Aorta (tissue), 5 donors: ENCODE results near the gene DMBX1. TPM values are rescaled to one million over a fixed set of nuclear protein-coding genes. Genes with fewer than 3 reads are reported as not detected.

Source experiments
- ATAC-seq: fragments of 200-7000 bp; cut with Tn5 transposase; one replicate; pipeline ENCODE4 v1.9.1; 2022; ENCODE audit warnings: moderate library complexity; ENCODE audit not compliant: low FRiP score
- DNase-seq, 2 donors: peaks; one replicate each; pipeline ENCODE4 v3.0.0-alpha.2; 2020
- H3K27ac ChIP-seq, 2 donors: one replicate each; pipeline ENCODE4 v1.5.1; 2013; ENCODE audit warnings: low read length in 2 of 2, mild to moderate bottlenecking in 2 of 2, moderate library complexity in 2 of 2, control low read depth in 1 of 2, inconsistent platforms in 1 of 2, low read depth in 1 of 2
- H3K27me3 ChIP-seq, 2 donors: one replicate each; pipeline ENCODE4 v1.6.1; 2013; ENCODE audit warnings: control low read depth in 1 of 2, low read length in 1 of 2, mild to moderate bottlenecking in 1 of 2, moderate library complexity in 1 of 2; ENCODE audit not compliant: insufficient read depth in 2 of 2, control insufficient read depth in 1 of 2
- H3K36me3 ChIP-seq, 2 donors: one replicate each; pipeline ENCODE4 v1.6.1; 2013; ENCODE audit warnings: control low read depth in 1 of 2, low read length in 1 of 2, mild to moderate bottlenecking in 1 of 2; ENCODE audit not compliant: insufficient read depth in 2 of 2, control insufficient read depth in 1 of 2
- H3K4me1 ChIP-seq, 2 donors: one replicate each; pipeline ENCODE4 v1.6.1; 2013; ENCODE audit warnings: low read length in 2 of 2, control low read depth in 1 of 2, mild to moderate bottlenecking in 1 of 2, moderate library complexity in 1 of 2; ENCODE audit not compliant: insufficient read depth in 2 of 2, control insufficient read depth in 1 of 2
- H3K4me3 ChIP-seq, 2 donors: one replicate each; pipeline ENCODE4 v1.5.1; 2013; ENCODE audit warnings: low read length in 2 of 2, control low read depth in 1 of 2, mild to moderate bottlenecking in 1 of 2
- H3K9me3 ChIP-seq: one replicate; pipeline ENCODE4 v1.6.1; 2013; ENCODE audit warnings: mild to moderate bottlenecking, low read length; ENCODE audit not compliant: control insufficient read depth
- WGBS, 2 donors: extraction: QIAGEN DNeasy Blood & Tissue Kit; methylation state at CpG; one replicate each; pipeline ENCODE4 v1.1.7; 2013; 5-methylcytosine and 5-hydroxymethylcytosine counted together
- intact Hi-C, 2 donors: fragments of 100-400 bp; cut with DNase I; formaldehyde crosslinking; loops; one replicate each; pipeline versions ENCODE4 v1.14.2 to v1.15.0; 2022
- polyA plus RNA-seq, 2 donors: library from polyadenylated mRNA; stranded (reverse); fragments of 200-250 nt; gene quantifications; one replicate each; pipeline ENCODE4 v1.2.3, GENCODE V29; 2013
- total RNA-seq, 2 donors: library from RNA; stranded (reverse); fragmentation: NEBNext Ultra II Directional; extraction: Animal tissue kit (Norgen Biotek cat#: 25700); gene quantifications; one replicate each; pipeline ENCODE4 v1.2.1, GENCODE V29; 2021
- donor health status: healthy with polysubstance abuse.
- donor health status: Bipolar disorder and iron deficiency.
- donor health status: DM: no; HTN: no; CAD: no.
- donor health status: DM: no; HTN: no; CAD: no.
- donor health status: DM: yes; HTN: yes; CAD: no.

The DMBX1 gene
- total and polyA plus RNA-seq, 4 donors = 0.38 TPM; not detected in 3

GRCh38 chr1:46477153-46477929 lies 12.3 kb upstream of the DMBX1 start:
- H3K9me3 ChIP-seq = no peaks in the 10 kb centered on the region
- WGBS, 2 donors = 42 to 46% methylated on average over 11 of the region's 11 CpGs
- H3K27me3 ChIP-seq = no peaks in the 10 kb centered on the region
- ATAC-seq = peak; percentile 80
- intact Hi-C loops = loop anchor here in 1 of 2 donors (2.0 kb wide), 1 partner anchor 51 kb away; no protein-coding TSS in a partner anchor
- peak; percentile 75 to 91 for DNase-seq
- H3K36me3 ChIP-seq = no peaks in the 10 kb centered on the region
- no peak overlapping the region for H3K27ac ChIP-seq
- H3K4me3 ChIP-seq = no peak overlapping the region
- no peaks in the 10 kb centered on the region for H3K4me1 ChIP-seq

DNA sequence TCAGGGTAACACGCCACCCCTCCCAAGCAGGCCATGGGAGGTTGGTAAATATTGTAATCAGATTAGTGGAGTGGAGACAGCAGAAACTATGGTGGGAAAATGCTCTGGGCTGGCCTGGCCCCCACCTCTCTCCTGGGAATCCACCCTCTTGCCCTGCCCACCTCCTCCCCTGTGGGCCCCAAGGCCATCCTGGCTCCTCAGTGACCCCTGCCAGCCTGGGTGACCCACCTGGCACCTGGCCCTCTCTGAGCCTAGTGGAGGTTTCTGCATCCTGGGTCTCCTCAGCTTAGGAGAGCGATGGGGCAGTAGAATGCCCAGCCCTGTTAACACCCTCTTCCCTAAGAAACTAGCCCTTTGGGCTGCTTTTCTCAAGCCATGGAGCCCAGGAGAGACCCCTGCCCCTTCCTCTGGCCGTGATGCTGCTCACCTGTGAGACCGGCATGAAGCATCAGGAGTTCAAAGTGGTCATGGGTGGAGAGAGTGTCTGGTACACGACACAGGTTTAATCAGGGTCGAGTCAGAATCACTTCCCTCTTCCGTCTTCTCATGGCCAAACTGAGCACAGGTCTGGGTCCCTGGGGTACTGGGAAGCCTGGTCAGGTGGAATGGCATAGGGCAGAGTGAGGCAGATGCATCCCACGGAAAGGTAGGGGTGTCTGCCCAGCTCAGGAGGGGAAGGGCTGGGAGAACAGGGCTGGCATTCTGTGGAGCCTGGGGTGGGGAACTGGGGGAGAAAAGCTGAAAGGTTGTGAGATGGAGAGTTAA lies 10.7 kb upstream of the DMBX1 start:
- no peak for ATAC-seq
- no peak overlapping the region for H3K27ac ChIP-seq
- no peaks in the 10 kb centered on the region for H3K27me3 ChIP-seq
- H3K9me3 ChIP-seq = no peaks in the 10 kb centered on the region
- peak in 1 of 2 donors; percentile 30 for DNase-seq
- H3K36me3 ChIP-seq = no peaks in the 10 kb centered on the region
- intact Hi-C loops = no loop called here
- H3K4me3 ChIP-seq = no peak overlapping the region
- H3K4me1 ChIP-seq = no peaks in the 10 kb centered on the region
- WGBS, 2 donors = 83 to 86% methylated on average over 8 of the region's 8 CpGs

DNA sequence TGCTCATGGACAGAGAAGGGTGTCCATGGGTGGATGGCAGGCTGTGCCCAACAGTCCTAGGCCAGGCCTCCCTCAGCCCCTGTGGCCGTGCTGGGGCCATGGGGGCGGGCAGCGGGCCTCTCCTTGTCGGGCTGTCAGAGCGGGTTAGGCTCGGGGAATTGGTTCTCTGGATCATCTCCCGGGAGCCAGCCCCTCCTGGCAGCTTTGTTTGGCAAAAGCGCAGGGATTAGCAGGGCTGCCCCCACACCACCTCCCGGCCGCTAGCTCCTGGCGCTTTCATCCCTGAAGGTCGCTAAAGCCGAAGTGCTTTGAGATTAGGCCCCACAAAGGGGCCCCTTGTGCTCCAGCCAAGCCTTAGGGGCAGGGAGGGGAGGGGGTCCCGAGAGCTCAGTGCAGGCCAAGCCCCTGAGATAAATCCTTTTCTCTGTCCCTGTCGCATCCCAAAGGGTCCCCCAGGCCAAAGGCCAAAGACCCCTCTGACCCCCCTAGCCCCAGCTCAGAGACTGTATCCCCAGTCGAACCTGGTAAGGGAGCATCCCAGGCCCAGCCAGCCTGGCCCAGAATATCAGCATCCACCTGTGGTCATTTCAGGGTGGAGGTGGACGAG lies 9.8 kb upstream of the DMBX1 start:
- 47 to 53% methylated on average over 17 of the region's 17 CpGs for WGBS, 2 donors
- H3K27me3 ChIP-seq = no peaks in the 10 kb centered on the region
- ATAC-seq (no peak), DNase-seq (peak in 1 of 2 donors; percentile 24)
- H3K4me3 ChIP-seq = no peak overlapping the region
- H3K27ac ChIP-seq = no peak overlapping the region
- intact Hi-C loops = no loop called here
- no peaks in the 10 kb centered on the region for H3K4me1 ChIP-seq
- no peaks in the 10 kb centered on the region for H3K36me3 ChIP-seq
- H3K9me3 ChIP-seq = no peaks in the 10 kb centered on the region

DNA sequence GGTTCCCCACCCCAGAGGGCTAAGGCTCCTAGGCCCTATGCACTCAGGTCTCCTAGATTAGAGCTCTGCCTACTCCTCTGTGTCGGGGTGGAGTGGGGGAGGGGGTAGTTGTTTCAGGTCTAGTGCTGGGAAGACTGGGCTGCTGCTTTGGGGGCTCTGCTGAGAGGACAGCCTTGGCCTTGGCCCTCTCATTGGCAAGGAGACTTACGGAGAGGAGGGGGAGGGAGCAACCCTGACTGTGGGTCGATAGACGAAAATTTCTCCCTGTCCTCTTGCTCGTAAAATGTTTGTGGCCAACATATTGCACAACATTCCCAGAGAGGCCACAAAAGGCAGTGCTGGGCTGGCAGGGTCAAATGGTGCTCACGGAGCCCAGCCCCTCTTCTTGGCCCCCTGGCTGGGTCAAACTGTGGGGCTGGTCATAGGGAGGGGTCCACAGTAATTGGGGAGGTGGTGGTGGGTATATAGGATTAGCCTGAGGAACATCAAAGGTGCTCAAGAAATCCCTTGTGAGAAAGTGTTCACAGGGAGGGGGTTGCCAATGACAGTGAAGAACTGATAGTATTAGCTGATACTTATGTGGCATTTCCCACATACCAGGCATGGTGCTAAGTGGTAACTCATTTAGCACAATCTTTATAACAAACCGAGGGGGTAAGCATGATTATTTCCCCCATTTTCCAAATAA lies 8.5 kb upstream of the DMBX1 start:
- Histone ChIP-seq H3K4me1 (no peaks in the 10 kb centered on the region), H3K27ac (no peak overlapping the region), H3K9me3 (no peaks in the 10 kb centered on the region), H3K36me3 (no peaks in the 10 kb centered on the region), H3K4me3 (no peak overlapping the region), H3K27me3 (no peaks in the 10 kb centered on the region)
- intact Hi-C loops = no loop called here
- peak; percentile 12 to 28 for DNase-seq
- 63 to 68% methylated on average over 7 of the region's 7 CpGs for WGBS, 2 donors
- no peak for ATAC-seq

GRCh38 chr1:46481961-46482360 lies 7.7 kb upstream of the DMBX1 start:
- H3K36me3 ChIP-seq = no peaks in the 10 kb centered on the region
- intact Hi-C loops = no loop called here
- ATAC-seq = no peak
- no peak overlapping the region for H3K4me3 ChIP-seq
- no peak overlapping the region for H3K27ac ChIP-seq
- DNase-seq = peak; percentile 4 to 25
- H3K4me1 ChIP-seq = no peaks in the 10 kb centered on the region
- H3K27me3 ChIP-seq = no peaks in the 10 kb centered on the region
- WGBS, 2 donors = 58 to 64% methylated on average over 4 of the region's 4 CpGs
- H3K9me3 ChIP-seq = no peaks in the 10 kb centered on the region

- Histone ChIP-seq H3K4me3 (no peak overlapping the region), H3K36me3 (no peaks in the 10 kb centered on the region), H3K27me3 (no peaks in the 10 kb centered on the region), H3K9me3 (no peaks in the 10 kb centered on the region), H3K27ac (no peak overlapping the region), H3K4me1 (no peaks in the 10 kb centered on the region)
- ATAC-seq (no peak), DNase-seq (peak; percentile 5 to 36)
- WGBS, 2 donors = 87 to 90% methylated on average over 12 of the region's 12 CpGs
- intact Hi-C loops = no loop called here
Measured at GRCh38 chr1:46483589-46483988, 6.0 kb upstream of the DMBX1 start.

GRCh38 chr1:46484783-46485490 lies 4.7 kb upstream of the DMBX1 start:
- H3K4me3 ChIP-seq = no peak overlapping the region
- DNase-seq (peak; percentile 11 to 36), ATAC-seq (no peak)
- WGBS, 2 donors = 40 to 49% methylated on average over 14 of the region's 14 CpGs
- H3K27me3 ChIP-seq = no peaks in the 10 kb centered on the region
- no peaks in the 10 kb centered on the region for H3K4me1 ChIP-seq
- intact Hi-C loops = no loop called here
- H3K9me3 ChIP-seq = no peaks in the 10 kb centered on the region
- no peaks in the 10 kb centered on the region for H3K36me3 ChIP-seq
- no peak overlapping the region for H3K27ac ChIP-seq
